ENCODE data around the gene KCNMB3. TPM values are rescaled to one million over a fixed set of nuclear protein-coding genes. Genes with fewer than 3 reads are reported as not detected.

KCNMB3 gene
- polyA plus RNA-seq, 1 donor from 2014 or later = 0.16 TPM

DNA sequence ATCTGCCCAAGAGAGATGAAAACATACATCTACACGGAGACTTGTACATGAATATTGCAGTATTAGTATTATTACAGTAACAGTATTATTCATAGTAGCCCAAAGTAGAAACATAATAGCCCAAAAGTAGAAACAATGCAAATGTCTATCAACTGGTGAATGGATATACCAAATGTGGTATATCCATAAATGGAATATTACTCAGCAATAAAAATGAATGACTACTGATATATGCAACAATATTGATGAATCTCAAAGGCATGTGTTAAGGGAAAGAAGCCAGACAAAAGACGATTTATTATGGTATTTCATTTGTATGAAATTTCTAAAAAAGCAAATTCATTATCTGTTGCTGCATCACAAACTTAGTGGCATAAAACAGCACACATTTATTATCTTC lies 48.4 kb upstream of the KCNMB3 start:
- no peaks in the 10 kb centered on the region for H3K36me3 ChIP-seq (ENCODE audit: insufficient read depth, low read length)
- H3K27ac ChIP-seq (ENCODE audit: low read length) = no peak overlapping the region
- H3K9me2 ChIP-seq (ENCODE audit: insufficient read depth, low read length) = no peaks in the 10 kb centered on the region
- no peaks in the 10 kb centered on the region for H4K20me1 ChIP-seq (ENCODE audit: insufficient read depth)
- H3K9ac ChIP-seq (ENCODE audit: low read length) = no peak overlapping the region
- no peak for TF ChIP-seq SMC3 (conservative IDR thresholded peaks at IDR 0.05; ENCODE audit: poor library complexity)
- no peak for TF ChIP-seq EP300 (conservative IDR thresholded peaks at IDR 0.05; ENCODE audit: poor library complexity, severe bottlenecking)
- TF ChIP-seq REST (IDR thresholded peaks at IDR 0.05; ENCODE audit: borderline replicate concordance) = no peak
- no peak for TF ChIP-seq POLR2AphosphoS5 (IDR thresholded peaks at IDR 0.05)
- no peaks in the 10 kb centered on the region for H3F3A ChIP-seq (ENCODE audit: insufficient read depth, low read length, poor library complexity, severe bottlenecking)
- H2AFZ ChIP-seq (ENCODE audit: low read depth, low read length) = no peak overlapping the region
- no peak overlapping the region for H3K4me3 ChIP-seq (ENCODE audit: low read length)
- H3K27me3 ChIP-seq (ENCODE audit: insufficient read depth, low read depth, low read length) = no peaks in the 10 kb centered on the region
- H3K79me2 ChIP-seq (replicated peaks; ENCODE audit: insufficient read depth, low read length) = no peaks in the 10 kb centered on the region
- no peak overlapping the region for H3K4me2 ChIP-seq (ENCODE audit: low read length)
- H3K9me3 ChIP-seq (ENCODE audit: low read length) = no peaks in the 10 kb centered on the region

DNA sequence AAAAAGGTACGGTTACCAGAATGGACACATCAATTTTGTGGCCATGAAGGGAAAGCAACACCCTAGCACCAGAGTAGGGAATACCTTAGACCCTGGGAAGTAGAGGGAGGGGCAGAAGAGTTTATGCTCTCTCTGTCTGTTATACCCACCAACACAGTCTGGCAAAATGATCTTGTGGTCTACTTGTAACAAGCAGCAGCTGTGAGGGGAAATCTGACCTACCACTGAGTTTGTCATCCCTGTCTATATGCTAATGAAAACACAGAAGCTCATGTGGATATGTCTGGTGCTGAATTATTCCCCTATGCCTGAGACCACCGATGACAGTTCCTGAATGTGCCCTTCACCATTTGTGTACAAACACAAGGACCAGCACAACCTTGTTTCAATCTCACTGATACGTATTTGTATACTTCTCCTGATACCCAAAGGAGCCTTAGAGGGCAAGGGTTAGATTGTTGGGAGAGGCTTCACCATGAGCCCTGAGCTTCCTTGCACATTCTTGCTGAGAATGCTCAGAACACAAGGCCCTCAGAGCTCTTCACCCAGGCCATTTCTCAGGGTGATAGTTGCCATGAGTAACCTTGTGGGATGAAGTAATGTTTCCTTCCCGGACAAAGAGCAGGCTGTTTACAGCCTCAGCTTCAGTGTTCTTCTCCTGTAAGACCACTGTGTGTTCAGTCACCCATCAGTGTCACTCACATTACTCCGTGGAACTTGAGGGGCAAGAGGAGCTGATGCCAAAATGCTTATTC lies 47.2 kb upstream of the KCNMB3 start:
- no peak overlapping the region for H3K4me3 ChIP-seq (ENCODE audit: low read length)
- no peaks in the 10 kb centered on the region for H4K20me1 ChIP-seq (ENCODE audit: insufficient read depth)
- no peaks in the 10 kb centered on the region for H3K9me2 ChIP-seq (ENCODE audit: insufficient read depth, low read length)
- TF ChIP-seq REST (IDR thresholded peaks at IDR 0.05; ENCODE audit: borderline replicate concordance) (no peak), POLR2AphosphoS5 (IDR thresholded peaks at IDR 0.05) (no peak), RAD21 (conservative IDR thresholded peaks at IDR 0.05) (no peak), MXI1 (conservative IDR thresholded peaks at IDR 0.05; ENCODE audit: poor library complexity, severe bottlenecking) (no peak), EZH2 (IDR thresholded peaks at IDR 0.05; ENCODE audit: borderline replicate concordance, insufficient read depth, low read length, poor library complexity, severe bottlenecking) (no peak), SMC3 (conservative IDR thresholded peaks at IDR 0.05; ENCODE audit: poor library complexity) (no peak), TAF1 (IDR thresholded peaks at IDR 0.05; ENCODE audit: low read depth) (no peak), CTCF (IDR thresholded peaks at IDR 0.05; ENCODE audit: poor library complexity, severe bottlenecking) (no peak), EP300 (conservative IDR thresholded peaks at IDR 0.05; ENCODE audit: poor library complexity, severe bottlenecking) (no peak)
- no peak overlapping the region for H3K27ac ChIP-seq (ENCODE audit: low read length)
- no peak overlapping the region for H3K4me2 ChIP-seq (ENCODE audit: low read length)
- no peaks in the 10 kb centered on the region for H3K36me3 ChIP-seq (ENCODE audit: insufficient read depth, low read length)
- H3F3A ChIP-seq (ENCODE audit: insufficient read depth, low read length, poor library complexity, severe bottlenecking) = no peaks in the 10 kb centered on the region
- H2AFZ ChIP-seq (ENCODE audit: low read depth, low read length) = no peak overlapping the region
- no peaks in the 10 kb centered on the region for H3K9me3 ChIP-seq (ENCODE audit: low read length)
- no peaks in the 10 kb centered on the region for H3K79me2 ChIP-seq (replicated peaks; ENCODE audit: insufficient read depth, low read length)
- H3K9ac ChIP-seq (ENCODE audit: low read length) = no peak overlapping the region
- H3K27me3 ChIP-seq (ENCODE audit: insufficient read depth, low read depth, low read length) = no peaks in the 10 kb centered on the region

Measured in neural cell (in vitro differentiated cells).